SK-N-DZ (cell line): ENCODE measurements around the gene AKR1B15. TPM values are rescaled to one million over a fixed set of nuclear protein-coding genes. Genes with fewer than 3 reads are reported as not detected.
"Not testable (repeated sequence)": the region's sequence is repeated elsewhere in the genome, so short reads cannot be mapped to it uniquely, and the experiment has no call there.

ENCODE experiments used
- DNase-seq: peaks from one replicate; pipeline ENCODE4 v3.0.0-alpha.2; 2015; ENCODE audit warnings: low spot score
- polyA plus RNA-seq, 2 experiments: library from polyadenylated mRNA; depleted of rRNA; stranded (reverse); fragments of >200 nt; gene quantifications; 2 replicates each; pipeline ENCODE4 v1.2.3, GENCODE V29; 2014

The AKR1B15 gene
- polyA plus RNA-seq (2014; cell fraction: cytosol; rRNA removed), result not detected in 2 replicates
- polyA plus RNA-seq (2014; cell fraction: nucleus; rRNA removed), result not detected in 2 replicates

GRCh38 chr7:134548877-134549276 lies at the start of gene AKR1B15:
Gene AKR1B15, plus strand, starts transcription at chr7:134549110. Its CDS starts 15,510 bp downstream, at chr7:134564620.
- no peak for DNase-seq

- no peak for DNase-seq
These were observed 48.5 kb upstream of the AKR1B15 start for GRCh38 chr7:134500406-134500805.

GRCh38 chr7:134500982-134501381 lies 47.9 kb upstream of the AKR1B15 start:
- no peak for DNase-seq

- DNase-seq, result no peak
These were observed 46.2 kb upstream of the AKR1B15 start for GRCh38 chr7:134502463-134503371.

GRCh38 chr7:134504660-134505164 lies 44.2 kb upstream of the AKR1B15 start:
- no peak for DNase-seq

GRCh38 chr7:134505856-134506255 lies 43.1 kb upstream of the AKR1B15 start:
- DNase-seq, result no peak

GRCh38 chr7:134509010-134509409 lies 39.9 kb upstream of the AKR1B15 start:
- no peak for DNase-seq

- DNase-seq, result no peak
These were observed 38.3 kb upstream of the AKR1B15 start for GRCh38 chr7:134510646-134511045.

- DNase-seq, result no peak
These were observed 36.6 kb upstream of the AKR1B15 start for GRCh38 chr7:134512271-134512670.

- peak; percentile 23 for DNase-seq
These were observed 35.6 kb upstream of the AKR1B15 start for GRCh38 chr7:134513169-134513752.

- DNase-seq, result no peak
These were observed 34.8 kb upstream of the AKR1B15 start for GRCh38 chr7:134514106-134514505.

- peak; percentile 70 for DNase-seq
These were observed 34.2 kb upstream of the AKR1B15 start for GRCh38 chr7:134514663-134515062.

- no peak for DNase-seq
These were observed 33.1 kb upstream of the AKR1B15 start for GRCh38 chr7:134515569-134516468.

GRCh38 chr7:134520130-134520529 lies 28.8 kb upstream of the AKR1B15 start:
- DNase-seq, result no peak

GRCh38 chr7:134522601-134523000 lies 26.3 kb upstream of the AKR1B15 start:
- no peak for DNase-seq

- DNase-seq, result not testable (repeated sequence)
These were observed 23.5 kb upstream of the AKR1B15 start for GRCh38 chr7:134525449-134525848.

- not testable (repeated sequence) for DNase-seq
These were observed 22.2 kb upstream of the AKR1B15 start for GRCh38 chr7:134526552-134527248.

GRCh38 chr7:134527979-134528371 lies 20.9 kb upstream of the AKR1B15 start:
- no peak for DNase-seq

- no peak for DNase-seq
These were observed 20.2 kb upstream of the AKR1B15 start for GRCh38 chr7:134528749-134529148.

GRCh38 chr7:134530460-134530859 lies 18.4 kb upstream of the AKR1B15 start:
- no peak for DNase-seq
